ENCODE measurements around the gene TBX21. TPM values are rescaled to one million over a fixed set of nuclear protein-coding genes. Genes with fewer than 3 reads are reported as not detected.

TBX21 gene
- total RNA-seq, 3 donors from 2014 or later, result 0.33 to 1.8 (median 1.0) TPM

- Histone ChIP-seq H3K27ac (no peak overlapping the region), H3K36me3 (no peaks in the 10 kb centered on the region), H3K4me1 (no peaks in the 10 kb centered on the region), H3K4me3 (no peak overlapping the region), H3K27me3 (no peaks in the 10 kb centered on the region), H3K9me3 (no peaks in the 10 kb centered on the region)
- TF ChIP-seq CTCF (IDR thresholded peaks at IDR 0.05), result no peak
- intact Hi-C loops (cut with DNase I; ENCODE audit: low total_unique reads), result no loop called here
- no peak for DNase-seq (ENCODE audit: low spot score in 2 of 2)
Measured at GRCh38 chr17:47704116-47704515, 28.9 kb upstream of the TBX21 start.

DNA sequence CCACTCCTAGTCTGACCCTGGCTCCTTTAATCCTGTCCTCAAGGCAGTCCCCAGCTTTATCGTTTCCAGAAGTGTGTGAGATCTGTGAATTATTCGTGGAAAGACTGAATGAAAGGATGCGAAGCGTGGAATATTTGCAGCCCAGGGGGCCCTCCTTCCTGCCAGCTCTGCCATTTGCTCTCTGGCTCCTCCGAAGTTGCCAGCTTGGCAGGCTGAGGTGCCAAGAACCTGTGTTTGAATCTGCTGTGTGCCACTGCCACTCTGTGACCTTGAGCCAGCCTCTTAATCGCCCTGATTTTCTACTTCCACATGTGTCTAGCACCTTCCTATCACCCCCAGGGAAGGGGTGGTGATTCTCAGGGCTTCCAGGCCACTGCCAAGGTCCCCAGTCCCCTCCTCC lies 28.3 kb upstream of the TBX21 start:
- no peaks in the 10 kb centered on the region for H3K27me3 ChIP-seq
- no peak overlapping the region for H3K27ac ChIP-seq
- no peaks in the 10 kb centered on the region for H3K36me3 ChIP-seq
- no peaks in the 10 kb centered on the region for H3K4me1 ChIP-seq
- no peak for DNase-seq (ENCODE audit: low spot score in 2 of 2)
- intact Hi-C loops (cut with DNase I; ENCODE audit: low total_unique reads), result no loop called here
- H3K4me3 ChIP-seq, result no peak overlapping the region
- no peak for TF ChIP-seq POLR2A (IDR thresholded peaks at IDR 0.05)
- no peak for TF ChIP-seq POLR2AphosphoS5 (IDR thresholded peaks at IDR 0.05)
- TF ChIP-seq CTCF (IDR thresholded peaks at IDR 0.05), result no peak
- no peaks in the 10 kb centered on the region for H3K9me3 ChIP-seq

GRCh38 chr17:47705536-47706530 lies 27.2 kb upstream of the TBX21 start:
- Histone ChIP-seq H3K27me3 (no peaks in the 10 kb centered on the region), H3K9me3 (no peaks in the 10 kb centered on the region), H3K36me3 (peaks cover 5% of the 10 kb centered on the region), H3K4me3 (no peak overlapping the region), H3K4me1 (no peaks in the 10 kb centered on the region), H3K27ac (no peak overlapping the region)
- TF ChIP-seq CTCF (IDR thresholded peaks at IDR 0.05), result no peak
- no peak for TF ChIP-seq POLR2A (IDR thresholded peaks at IDR 0.05)
- no peak for TF ChIP-seq POLR2AphosphoS5 (IDR thresholded peaks at IDR 0.05)
- intact Hi-C loops (cut with DNase I; ENCODE audit: low total_unique reads), result no loop called here
- DNase-seq (ENCODE audit: low spot score in 2 of 2), result no peak

DNA sequence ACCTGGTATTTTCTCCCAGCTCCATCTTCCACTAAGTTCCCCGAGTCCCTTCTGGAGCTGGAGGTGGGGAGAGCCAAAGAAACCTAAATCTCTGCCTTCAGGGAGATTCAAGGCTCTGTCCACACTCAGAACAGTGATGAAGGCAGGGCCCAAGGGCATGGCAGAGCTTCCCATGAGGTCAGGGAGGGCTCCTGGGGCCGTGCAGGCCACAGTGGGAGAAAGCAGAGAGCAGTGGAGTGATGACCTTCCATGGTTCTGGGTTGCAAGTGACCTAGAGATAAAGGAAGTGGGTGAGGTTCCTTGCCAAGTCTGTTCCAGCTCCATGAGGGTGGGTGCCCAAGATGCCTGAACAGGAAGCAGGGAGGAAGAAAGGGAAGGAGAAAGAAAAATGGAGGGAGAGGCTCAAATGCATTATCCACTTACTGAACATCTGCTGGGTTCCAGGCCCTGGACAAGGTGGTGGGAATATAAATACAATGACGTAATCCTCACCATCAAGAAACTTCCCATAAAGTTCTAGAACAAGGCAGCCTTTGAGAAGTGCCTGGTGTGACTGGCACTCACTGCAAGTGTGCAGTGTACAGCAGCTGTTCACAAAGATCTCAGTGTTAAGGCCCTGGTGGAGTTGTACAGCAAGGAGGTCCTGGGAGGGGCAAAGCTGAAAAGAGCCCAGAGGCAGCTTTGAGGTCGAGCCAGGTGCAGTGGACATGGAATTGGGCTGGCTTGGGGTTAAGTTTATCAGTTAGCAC lies 25.8 kb upstream of the TBX21 start:
- Histone ChIP-seq H3K27me3 (no peaks in the 10 kb centered on the region), H3K36me3 (peaks cover 8% of the 10 kb centered on the region), H3K9me3 (no peaks in the 10 kb centered on the region), H3K4me1 (no peaks in the 10 kb centered on the region), H3K27ac (peak overlapping the region in 1 of 2 donors; percentile 50), H3K4me3 (no peak overlapping the region)
- DNase-seq (ENCODE audit: low spot score in 2 of 2), result no peak
- intact Hi-C loops (cut with DNase I; ENCODE audit: low total_unique reads), result no loop called here
- TF ChIP-seq POLR2A (IDR thresholded peaks at IDR 0.05) (no peak), CTCF (IDR thresholded peaks at IDR 0.05) (no peak), POLR2AphosphoS5 (IDR thresholded peaks at IDR 0.05) (no peak)

DNA sequence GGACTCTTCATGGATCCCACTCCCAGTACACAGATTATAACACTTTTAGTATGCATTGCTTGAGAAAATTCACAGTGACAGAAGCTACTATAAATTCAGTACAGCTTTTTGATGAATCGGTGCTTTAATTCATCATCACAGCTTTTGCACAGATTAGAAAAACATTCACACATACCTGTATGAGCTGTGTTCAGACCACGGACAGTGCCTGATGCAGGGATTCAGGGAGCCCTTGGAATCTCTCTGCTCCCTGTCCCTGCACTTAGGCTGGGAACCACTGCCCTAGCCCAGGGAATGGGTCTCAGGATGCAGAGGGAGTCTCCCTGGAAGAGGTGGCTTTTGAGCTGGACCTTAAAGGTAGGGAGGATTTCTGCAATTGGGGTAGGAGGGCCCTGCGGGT lies 25.2 kb upstream of the TBX21 start:
- intact Hi-C loops (cut with DNase I; ENCODE audit: low total_unique reads), result no loop called here
- Histone ChIP-seq H3K4me3 (no peak overlapping the region), H3K4me1 (no peaks in the 10 kb centered on the region), H3K27me3 (no peaks in the 10 kb centered on the region), H3K9me3 (no peaks in the 10 kb centered on the region), H3K36me3 (peaks cover 8% of the 10 kb centered on the region), H3K27ac (no peak overlapping the region)
- DNase-seq (ENCODE audit: low spot score in 2 of 2), result no peak
- TF ChIP-seq CTCF (IDR thresholded peaks at IDR 0.05), result no peak
- no peak for TF ChIP-seq POLR2AphosphoS5 (IDR thresholded peaks at IDR 0.05)
- TF ChIP-seq POLR2A (IDR thresholded peaks at IDR 0.05), result no peak

Data from breast epithelium (tissue), 4 donors.